ENCODE data around the gene STAT3. TPM values are rescaled to one million over a fixed set of nuclear protein-coding genes. Genes with fewer than 3 reads are reported as not detected.
"Not testable (repeated sequence)": the region's sequence is repeated elsewhere in the genome, so short reads cannot be mapped to it uniquely, and the experiment has no call there.

The STAT3 gene
- total RNA-seq, 1 donor from 2014 or later: 210 TPM

- intact Hi-C loops (cut with DNase I): loop anchor here (5.0 kb wide), 2 partner anchors 82 to 113 kb away; no protein-coding TSS in a partner anchor
- peaks cover 0 to 21% of the 10 kb centered on the region in 2 donors for H3K36me3 ChIP-seq
- TF ChIP-seq POLR2AphosphoS5 (IDR thresholded peaks at IDR 0.05; ENCODE audit: insufficient read depth in 1 of 2, low read depth in 1 of 2) (no peak), CTCF (IDR thresholded peaks at IDR 0.05) (no peak), POLR2A (IDR thresholded peaks at IDR 0.05) (no peak)
- H3K9me3 ChIP-seq: no peaks in the 10 kb centered on the region
- peaks cover 60% of the 10 kb centered on the region for H3K4me1 ChIP-seq
- no peaks in the 10 kb centered on the region for H3K27me3 ChIP-seq
- H3K4me3 ChIP-seq: no peak overlapping the region
- DNase-seq (ENCODE audit: extremely low spot score in 2 of 2): no peak
- H3K27ac ChIP-seq: peak overlapping the region; percentile 0
These were observed 16.2 kb upstream of the STAT3 start for GRCh38 chr17:42404326-42405055.

GRCh38 chr17:42403150-42403549 is 14.9 kb upstream of the STAT3 start:
- Histone ChIP-seq H3K4me1 (peaks cover 55% of the 10 kb centered on the region), H3K9me3 (no peaks in the 10 kb centered on the region), H3K36me3 (peaks cover 0 to 21% of the 10 kb centered on the region in 2 donors), H3K27ac (peak overlapping the region; percentile 35), H3K27me3 (no peaks in the 10 kb centered on the region), H3K4me3 (no peak overlapping the region)
- intact Hi-C loops (cut with DNase I): no loop called here
- TF ChIP-seq POLR2A (IDR thresholded peaks at IDR 0.05) (no peak), CTCF (IDR thresholded peaks at IDR 0.05) (no peak), POLR2AphosphoS5 (IDR thresholded peaks at IDR 0.05; ENCODE audit: insufficient read depth in 1 of 2, low read depth in 1 of 2) (no peak)
- DNase-seq (ENCODE audit: extremely low spot score in 2 of 2): no peak

- peaks cover 45% of the 10 kb centered on the region for H3K4me1 ChIP-seq
- DNase-seq (ENCODE audit: extremely low spot score in 2 of 2): no peak
- TF ChIP-seq CTCF (IDR thresholded peaks at IDR 0.05): no peak
- no peak for TF ChIP-seq POLR2A (IDR thresholded peaks at IDR 0.05)
- no peak for TF ChIP-seq POLR2AphosphoS5 (IDR thresholded peaks at IDR 0.05; ENCODE audit: insufficient read depth in 1 of 2, low read depth in 1 of 2)
- intact Hi-C loops (cut with DNase I): no loop called here
- no peaks in the 10 kb centered on the region for H3K9me3 ChIP-seq
- H3K27me3 ChIP-seq: no peaks in the 10 kb centered on the region
- H3K27ac ChIP-seq: peak overlapping the region; percentile 35
- no peak overlapping the region for H3K4me3 ChIP-seq
- peaks cover 0 to 21% of the 10 kb centered on the region in 2 donors for H3K36me3 ChIP-seq
These were observed 13.9 kb upstream of the STAT3 start for GRCh38 chr17:42402117-42402516.

GRCh38 chr17:42400844-42401375 is 12.7 kb upstream of the STAT3 start:
- H3K4me3 ChIP-seq; H3K27me3 ChIP-seq; H3K27ac ChIP-seq; DNase-seq (ENCODE audit: extremely low spot score in 2 of 2); H3K9me3 ChIP-seq; intact Hi-C loops (cut with DNase I): not testable (repeated sequence)
- Histone ChIP-seq H3K36me3 (peaks cover 0 to 21% of the 10 kb centered on the region in 2 donors), H3K4me1 (peaks cover 35% of the 10 kb centered on the region)

GRCh38 chr17:42399948-42400843 is 12.0 kb upstream of the STAT3 start:
- no peak overlapping the region for H3K4me3 ChIP-seq
- H3K36me3 ChIP-seq: peaks cover 0 to 21% of the 10 kb centered on the region in 2 donors
- H3K4me1 ChIP-seq: peaks cover 35% of the 10 kb centered on the region
- DNase-seq (ENCODE audit: extremely low spot score in 2 of 2): no peak
- H3K27ac ChIP-seq: no peak overlapping the region
- H3K27me3 ChIP-seq: no peaks in the 10 kb centered on the region
- intact Hi-C loops (cut with DNase I): no loop called here
- TF ChIP-seq CTCF (IDR thresholded peaks at IDR 0.05): no peak
- H3K9me3 ChIP-seq: no peaks in the 10 kb centered on the region
